HAP-1 (cell line): ENCODE data around the gene IGFN1.
"Not testable (repeated sequence)": the region's sequence is repeated elsewhere in the genome, so short reads cannot be mapped to it uniquely, and the experiment has no call there.

Experiments used
- DNase-seq, 2 experiments: peaks; one replicate each; pipeline ENCODE4 v3.0.0-alpha.2; 2016 to 2020; ENCODE audit warnings: low spot score in 2 of 2
- H3K27me3 ChIP-seq: fragments of 250-450 bp; sonication (Bioruptor Pico); 2 replicates; pipeline ENCODE4 v1.5.1; 2020; ENCODE audit warnings: low read depth, mild to moderate bottlenecking, moderate library complexity
- H3K36me3 ChIP-seq: fragments of 250-450 bp; sonication (Bioruptor Pico); replicated peaks from 2 replicates; pipeline ENCODE4 v1.5.1; 2020; ENCODE audit warnings: mild to moderate bottlenecking
- H3K4me1 ChIP-seq: fragments of 250-450 bp; sonication (Bioruptor Pico); 2 replicates; pipeline ENCODE4 v1.5.1; 2020; ENCODE audit warnings: mild to moderate bottlenecking
- H3K4me3 ChIP-seq: fragments of 250-450 bp; sonication (Bioruptor Pico); 2 replicates; pipeline ENCODE4 v1.5.1; 2020; ENCODE audit warnings: mild to moderate bottlenecking, moderate library complexity
- H3K9me3 ChIP-seq: fragments of 250-450 bp; sonication (Bioruptor Pico); 2 replicates; pipeline ENCODE4 v1.5.1; 2020; ENCODE audit warnings: mild to moderate bottlenecking, moderate library complexity
- in situ Hi-C: fragments of 300-500 bp; cut with MboI; formaldehyde crosslinking; loops from 3 replicates; pipeline ENCODE4 v1.14.3; 2020; ENCODE audit warnings: low sequenced_read_pairs, inconsistent platforms, mixed read lengths

The IGFN1 gene

GRCh38 chr1:201258132-201258531 is 67.5 kb downstream of the IGFN1 start:
- H3K9me3 ChIP-seq, H3K4me3 ChIP-seq, in situ Hi-C loops, H3K27me3 ChIP-seq, H3K4me1 ChIP-seq, DNase-seq, H3K36me3 ChIP-seq: not testable (repeated sequence)

- Histone ChIP-seq H3K9me3 (no peaks in the 10 kb centered on the region), H3K4me1 (no peaks in the 10 kb centered on the region), H3K27me3 (no peaks in the 10 kb centered on the region; the same call in 1 of the 2 replicates), H3K36me3 (no peaks in the 10 kb centered on the region), H3K4me3 (no peak overlapping the region)
- no peak for DNase-seq
- in situ Hi-C loops: no loop called here
These were observed 68.2 kb downstream of the IGFN1 start for GRCh38 chr1:201258763-201259230.

- Histone ChIP-seq H3K4me1 (no peaks in the 10 kb centered on the region), H3K36me3 (no peaks in the 10 kb centered on the region), H3K27me3 (peaks cover 2% of the 10 kb centered on the region; the same call in 1 of the 2 replicates), H3K9me3 (no peaks in the 10 kb centered on the region), H3K4me3 (no peak overlapping the region)
- in situ Hi-C loops: no loop called here
- DNase-seq: no peak
These were observed 69.0 kb downstream of the IGFN1 start for GRCh38 chr1:201259476-201260235.

DNA sequence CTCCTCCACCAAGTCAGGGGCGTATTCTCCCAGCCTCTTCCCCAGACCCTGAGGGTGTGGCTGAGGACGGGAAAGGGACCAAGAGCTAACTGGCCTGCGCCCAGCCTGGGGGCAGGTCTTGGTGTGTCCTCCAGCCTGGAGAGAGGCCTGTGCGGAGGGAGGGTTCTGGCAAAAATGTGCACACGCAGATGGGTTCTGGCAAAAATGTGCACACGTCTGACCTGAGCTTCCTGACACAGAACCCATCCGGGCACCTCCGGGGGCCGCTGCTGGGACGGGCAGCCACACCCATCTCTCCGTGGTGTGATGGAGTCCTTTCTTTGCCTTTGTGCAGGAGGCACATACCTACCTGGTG is 69.6 kb downstream of the IGFN1 start:
- H3K4me1 ChIP-seq: no peaks in the 10 kb centered on the region
- H3K4me3 ChIP-seq: no peak overlapping the region
- H3K27me3 ChIP-seq: peaks cover 2% of the 10 kb centered on the region; the same call in 1 of the 2 replicates
- no peak for DNase-seq
- H3K36me3 ChIP-seq: no peaks in the 10 kb centered on the region
- in situ Hi-C loops: no loop called here
- no peaks in the 10 kb centered on the region for H3K9me3 ChIP-seq

- in situ Hi-C loops: no loop called here
- DNase-seq: no peak
- Histone ChIP-seq H3K9me3 (no peaks in the 10 kb centered on the region), H3K4me1 (no peaks in the 10 kb centered on the region), H3K27me3 (peaks cover 7% of the 10 kb centered on the region), H3K4me3 (no peak overlapping the region), H3K36me3 (no peaks in the 10 kb centered on the region)
These were observed 70.2 kb downstream of the IGFN1 start for GRCh38 chr1:201260648-201261311.

DNA sequence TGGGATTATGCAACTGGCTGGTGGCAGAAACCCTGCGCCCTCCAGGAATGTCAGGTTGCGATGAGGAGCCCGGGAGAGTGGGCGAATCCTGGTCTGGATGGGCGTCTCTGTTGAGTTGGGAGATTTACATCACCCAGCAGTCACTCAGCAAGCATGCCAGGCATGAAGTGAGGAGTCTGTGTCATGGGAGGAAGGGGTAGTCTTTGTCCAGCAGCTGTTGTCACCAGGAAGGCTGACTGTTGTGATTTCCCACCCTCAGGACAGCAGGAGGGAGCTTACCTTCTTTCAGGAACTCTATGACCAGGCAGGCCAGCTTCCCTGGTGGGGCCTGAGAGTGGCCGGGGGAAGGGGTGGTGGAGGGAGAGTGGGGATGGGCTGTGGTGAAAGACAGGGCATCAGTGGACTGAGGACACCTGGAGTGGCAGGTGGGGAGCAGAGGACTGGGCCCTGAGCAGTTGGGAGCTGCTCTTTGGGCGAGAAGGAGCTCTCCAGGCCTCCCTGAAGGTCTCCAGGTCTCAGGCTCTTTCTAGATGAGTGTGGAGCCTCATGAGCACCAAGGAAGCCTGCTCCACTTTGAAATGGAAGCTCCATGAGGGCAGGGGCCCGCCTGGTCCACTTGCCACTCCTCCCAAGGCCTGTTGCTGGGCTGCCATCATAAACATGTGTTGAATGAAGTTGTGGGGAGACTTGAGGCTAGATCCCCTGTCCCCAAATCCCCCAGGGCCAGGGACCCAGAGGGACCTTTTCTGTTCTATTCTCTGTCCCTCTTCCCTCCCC is 71.3 kb downstream of the IGFN1 start:
- Histone ChIP-seq H3K36me3 (no peaks in the 10 kb centered on the region), H3K4me1 (no peaks in the 10 kb centered on the region), H3K4me3 (no peak overlapping the region), H3K27me3 (peaks cover 15% of the 10 kb centered on the region), H3K9me3 (no peaks in the 10 kb centered on the region)
- in situ Hi-C loops: no loop called here
- DNase-seq: no peak

GRCh38 chr1:201262963-201263608 is 72.5 kb downstream of the IGFN1 start:
- in situ Hi-C loops: no loop called here
- no peak for DNase-seq
- no peaks in the 10 kb centered on the region for H3K4me1 ChIP-seq
- peaks cover 24% of the 10 kb centered on the region for H3K27me3 ChIP-seq
- no peak overlapping the region for H3K4me3 ChIP-seq
- no peaks in the 10 kb centered on the region for H3K36me3 ChIP-seq
- no peaks in the 10 kb centered on the region for H3K9me3 ChIP-seq

DNA sequence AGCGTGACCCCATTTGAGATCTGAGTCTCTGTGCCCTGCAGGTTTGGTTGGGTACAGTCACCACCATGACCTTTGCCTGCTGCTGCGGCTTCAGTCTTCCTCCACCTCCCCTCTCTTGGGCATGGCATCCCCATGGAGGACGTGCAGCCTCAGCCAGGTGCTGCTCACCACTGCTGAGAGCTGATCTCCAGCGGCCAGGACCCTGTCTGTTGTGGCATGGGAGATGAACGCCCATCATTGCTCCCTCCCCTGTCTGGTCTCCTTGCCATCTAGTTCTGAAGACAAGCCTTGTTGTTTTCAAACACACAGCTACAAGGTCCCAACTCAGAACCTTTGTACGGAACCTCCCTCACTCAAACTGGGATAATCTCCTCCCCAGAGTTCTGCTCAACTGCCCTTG is 73.4 kb downstream of the IGFN1 start:
- Histone ChIP-seq H3K9me3 (no peaks in the 10 kb centered on the region), H3K36me3 (no peaks in the 10 kb centered on the region), H3K27me3 (peaks cover 25% of the 10 kb centered on the region), H3K4me3 (no peak overlapping the region), H3K4me1 (no peaks in the 10 kb centered on the region)
- in situ Hi-C loops: no loop called here
- no peak for DNase-seq

GRCh38 chr1:201264554-201264953 is 73.9 kb downstream of the IGFN1 start:
- DNase-seq: no peak
- H3K4me1 ChIP-seq: no peaks in the 10 kb centered on the region
- H3K36me3 ChIP-seq: no peaks in the 10 kb centered on the region
- in situ Hi-C loops: no loop called here
- no peaks in the 10 kb centered on the region for H3K9me3 ChIP-seq
- peaks cover 25% of the 10 kb centered on the region for H3K27me3 ChIP-seq
- no peak overlapping the region for H3K4me3 ChIP-seq

DNA sequence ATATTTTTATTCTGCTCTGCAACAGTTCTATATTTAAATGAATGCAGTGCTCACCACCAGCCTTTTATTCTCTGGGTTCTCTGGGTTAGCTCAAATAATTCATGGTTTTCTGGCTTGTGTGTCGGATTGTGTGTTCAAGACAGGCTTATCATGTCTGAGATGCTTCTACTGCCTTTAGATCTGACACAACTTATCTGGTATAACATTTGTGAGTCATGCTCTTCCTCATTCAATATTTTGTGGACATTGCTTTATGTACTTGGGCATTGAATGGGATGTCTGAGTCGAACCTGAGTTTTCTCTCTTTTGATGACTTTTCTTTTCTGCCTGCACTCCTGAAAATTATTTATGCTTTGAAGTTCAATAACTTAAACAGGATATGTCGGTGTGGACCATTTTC is 75.1 kb downstream of the IGFN1 start:
- Histone ChIP-seq H3K36me3 (no peaks in the 10 kb centered on the region), H3K4me3 (no peak overlapping the region), H3K4me1 (no peaks in the 10 kb centered on the region), H3K9me3 (no peaks in the 10 kb centered on the region), H3K27me3 (peaks cover 25% of the 10 kb centered on the region)
- in situ Hi-C loops: no loop called here
- no peak for DNase-seq

DNA sequence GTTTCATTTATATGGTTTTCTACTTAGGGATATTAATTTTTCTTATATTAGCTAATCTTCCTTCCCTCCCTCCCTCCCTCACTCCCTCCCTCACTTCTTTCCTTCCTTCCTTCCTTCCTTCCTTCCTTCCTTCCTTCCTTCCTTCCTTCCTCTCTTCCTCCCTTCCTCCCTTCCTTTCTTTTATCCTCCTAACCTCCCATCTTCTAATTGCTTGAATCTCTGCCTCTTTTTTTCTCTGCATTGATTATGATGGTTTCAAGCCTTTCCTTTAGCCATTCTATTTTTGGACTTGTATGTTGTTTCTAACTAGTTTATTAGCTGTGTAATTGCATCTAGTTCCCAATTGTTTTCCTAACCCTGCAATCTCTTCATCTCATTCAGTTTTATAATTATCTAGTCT is 75.7 kb downstream of the IGFN1 start:
- in situ Hi-C loops: no loop called here
- no peaks in the 10 kb centered on the region for H3K9me3 ChIP-seq
- H3K27me3 ChIP-seq: peaks cover 25% of the 10 kb centered on the region
- H3K36me3 ChIP-seq: no peaks in the 10 kb centered on the region
- no peaks in the 10 kb centered on the region for H3K4me1 ChIP-seq
- no peak for DNase-seq
- no peak overlapping the region for H3K4me3 ChIP-seq

DNA sequence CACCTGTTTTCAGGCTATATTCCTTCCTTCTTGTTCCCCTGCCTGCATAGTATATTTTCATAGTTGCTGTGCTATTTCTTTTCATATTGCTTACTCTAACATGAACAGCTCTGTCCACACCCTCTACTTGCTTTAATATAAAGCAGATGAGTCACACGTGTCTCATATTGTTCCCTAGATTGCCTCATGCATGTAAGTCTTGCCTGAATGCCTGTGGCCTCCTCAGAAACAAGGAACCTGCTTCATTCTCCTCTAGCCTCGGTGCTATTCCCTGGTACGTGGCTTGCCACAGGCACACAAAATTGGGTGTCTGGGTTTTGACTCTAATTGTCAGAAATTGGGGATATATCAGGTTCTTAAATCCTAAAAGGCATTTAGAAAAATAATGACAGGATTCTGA is 76.2 kb downstream of the IGFN1 start:
- H3K9me3 ChIP-seq: no peaks in the 10 kb centered on the region
- in situ Hi-C loops: no loop called here
- no peak overlapping the region for H3K4me3 ChIP-seq
- no peaks in the 10 kb centered on the region for H3K4me1 ChIP-seq
- H3K27me3 ChIP-seq: peaks cover 25% of the 10 kb centered on the region
- H3K36me3 ChIP-seq: no peaks in the 10 kb centered on the region
- DNase-seq: no peak

DNA sequence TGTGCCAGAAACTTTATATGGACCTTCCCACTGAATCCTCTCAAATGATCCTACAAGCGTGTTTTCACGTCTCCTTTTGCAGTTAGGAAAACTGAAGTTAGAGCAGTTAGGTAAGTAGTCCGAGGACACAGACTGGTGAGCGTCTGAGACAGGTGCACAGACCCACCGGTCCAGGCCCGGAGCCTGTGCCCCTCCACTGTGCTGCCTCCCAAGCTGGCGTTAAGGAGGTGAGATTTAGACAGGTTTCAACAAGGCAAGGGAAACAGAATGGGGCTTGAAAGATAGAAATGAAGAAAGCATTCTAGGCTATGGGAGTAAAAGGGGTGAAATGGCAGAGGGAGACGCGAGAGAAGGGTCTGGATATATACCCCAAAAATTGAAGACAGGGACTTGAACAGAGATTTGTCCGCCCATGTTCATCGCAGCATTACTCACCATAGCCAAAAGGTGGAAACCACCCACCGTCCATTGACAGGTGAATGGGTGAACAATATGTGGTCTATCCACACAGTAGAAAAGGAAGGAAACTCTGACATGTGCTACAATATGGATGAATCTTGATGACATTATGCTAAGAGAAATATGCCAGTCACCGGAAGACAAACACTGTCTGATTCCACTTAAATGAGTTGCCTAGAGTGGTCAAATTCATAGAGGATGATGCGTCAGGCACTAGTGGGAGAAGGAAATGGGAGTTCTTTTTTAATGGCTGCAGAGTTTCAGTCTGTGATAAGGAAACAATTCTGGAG is 77.0 kb downstream of the IGFN1 start:
- no peak overlapping the region for H3K4me3 ChIP-seq
- H3K4me1 ChIP-seq: no peaks in the 10 kb centered on the region
- no peak for DNase-seq
- in situ Hi-C loops: no loop called here
- H3K27me3 ChIP-seq: peaks cover 25% of the 10 kb centered on the region
- no peaks in the 10 kb centered on the region for H3K36me3 ChIP-seq
- no peaks in the 10 kb centered on the region for H3K9me3 ChIP-seq
